HG03108 (cell line): ENCODE measurements around the gene ZNF329.
"Not testable (repeated sequence)": the region's sequence is repeated elsewhere in the genome, so short reads cannot be mapped to it uniquely, and the experiment has no call there.

Experiments used
- ATAC-seq: cut with Tn5 transposase; IDR thresholded peaks from one replicate; pipeline ENCODE4 v1.9.1; 2021; ENCODE audit warnings: moderate library complexity; ENCODE audit not compliant: unreplicated experiment

ZNF329 gene

DNA sequence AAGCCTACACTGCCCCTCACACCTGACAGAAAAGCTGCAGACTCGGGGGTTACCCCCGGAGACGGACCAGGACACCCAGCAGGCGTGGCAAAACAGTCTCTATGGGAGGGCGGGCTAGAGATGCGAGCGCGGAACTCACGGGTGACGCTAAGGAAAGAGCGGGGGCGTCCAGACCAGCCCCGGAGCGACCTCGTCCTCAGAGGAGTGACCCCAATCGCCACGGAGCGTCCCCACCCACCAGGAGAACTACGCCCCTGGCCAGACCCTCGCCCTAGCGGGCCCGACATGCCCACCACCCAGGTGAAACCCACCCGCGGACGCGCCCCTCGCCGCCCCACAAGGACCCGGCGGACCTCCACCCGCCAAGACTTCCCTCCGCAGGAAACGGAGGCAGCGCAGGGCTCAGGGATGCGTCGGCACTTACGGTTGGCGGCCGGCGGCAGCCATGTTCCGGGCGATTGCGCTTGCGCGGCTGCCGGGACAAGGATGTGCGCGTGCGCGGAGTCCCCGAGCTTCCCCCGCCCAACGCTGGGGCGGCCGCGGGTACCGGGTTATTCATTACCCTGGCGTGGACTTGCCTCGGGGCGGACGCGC lies at the start of gene ZNF329:
Gene ZNF329, minus strand, starts transcription at position 462 of the 594 bp plus-strand sequence. CDS start 21,286 bp downstream, outside the sequence.
- ATAC-seq, result peak; percentile 54

DNA sequence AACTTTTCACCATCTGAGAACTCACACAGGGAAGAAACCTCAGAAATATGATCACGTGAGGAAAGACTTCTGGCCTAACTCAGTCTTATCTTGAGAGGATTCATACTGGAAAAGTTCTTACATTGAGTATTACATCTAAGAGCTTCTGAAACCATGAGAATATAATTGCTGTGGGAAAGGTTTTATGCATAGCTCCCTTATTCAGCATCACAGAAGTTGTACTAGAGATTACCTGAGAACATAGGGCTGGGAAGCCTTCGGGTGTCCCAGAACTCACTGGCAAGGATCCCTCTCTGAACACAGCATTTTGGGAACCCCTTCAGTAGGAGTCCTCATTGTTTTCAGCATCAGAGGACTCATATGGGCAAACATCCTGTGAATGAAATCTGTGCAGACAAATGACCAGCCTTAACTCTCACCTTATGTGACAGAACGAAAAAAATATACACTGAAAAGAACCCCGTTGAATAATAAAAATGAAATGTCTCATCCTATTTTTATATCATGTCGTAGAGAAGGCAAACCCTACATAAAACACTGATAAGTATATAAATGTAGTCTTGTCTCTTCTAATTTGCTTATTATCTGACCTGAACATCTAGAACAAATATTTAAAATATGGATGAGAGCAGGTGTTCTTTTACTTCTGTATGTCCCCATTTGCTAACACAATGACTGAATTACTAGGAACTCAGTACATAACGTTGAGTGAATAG lies 46.5 kb upstream of the ZNF329 start:
- ATAC-seq, result no peak

DNA sequence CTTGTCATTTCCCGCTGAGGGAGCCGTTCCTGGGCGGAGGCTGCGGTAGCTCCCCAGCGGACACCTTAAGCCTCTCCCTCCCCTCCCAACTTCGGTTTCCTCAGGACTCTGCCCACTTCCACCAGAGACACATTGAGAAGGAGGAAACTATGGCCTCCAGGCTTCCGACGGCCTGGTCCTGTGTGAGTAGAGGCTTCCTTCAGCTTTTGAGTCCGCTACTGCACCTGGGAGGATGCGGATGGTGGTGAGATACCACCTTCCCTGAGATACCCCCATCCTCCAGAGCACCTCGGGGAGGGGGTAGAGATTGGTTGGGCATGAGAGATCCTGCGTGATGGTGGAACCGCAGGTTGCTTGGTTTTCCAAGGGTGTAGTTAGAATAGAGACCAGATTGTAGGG lies 33.2 kb upstream of the ZNF329 start:
- no peak for ATAC-seq

DNA sequence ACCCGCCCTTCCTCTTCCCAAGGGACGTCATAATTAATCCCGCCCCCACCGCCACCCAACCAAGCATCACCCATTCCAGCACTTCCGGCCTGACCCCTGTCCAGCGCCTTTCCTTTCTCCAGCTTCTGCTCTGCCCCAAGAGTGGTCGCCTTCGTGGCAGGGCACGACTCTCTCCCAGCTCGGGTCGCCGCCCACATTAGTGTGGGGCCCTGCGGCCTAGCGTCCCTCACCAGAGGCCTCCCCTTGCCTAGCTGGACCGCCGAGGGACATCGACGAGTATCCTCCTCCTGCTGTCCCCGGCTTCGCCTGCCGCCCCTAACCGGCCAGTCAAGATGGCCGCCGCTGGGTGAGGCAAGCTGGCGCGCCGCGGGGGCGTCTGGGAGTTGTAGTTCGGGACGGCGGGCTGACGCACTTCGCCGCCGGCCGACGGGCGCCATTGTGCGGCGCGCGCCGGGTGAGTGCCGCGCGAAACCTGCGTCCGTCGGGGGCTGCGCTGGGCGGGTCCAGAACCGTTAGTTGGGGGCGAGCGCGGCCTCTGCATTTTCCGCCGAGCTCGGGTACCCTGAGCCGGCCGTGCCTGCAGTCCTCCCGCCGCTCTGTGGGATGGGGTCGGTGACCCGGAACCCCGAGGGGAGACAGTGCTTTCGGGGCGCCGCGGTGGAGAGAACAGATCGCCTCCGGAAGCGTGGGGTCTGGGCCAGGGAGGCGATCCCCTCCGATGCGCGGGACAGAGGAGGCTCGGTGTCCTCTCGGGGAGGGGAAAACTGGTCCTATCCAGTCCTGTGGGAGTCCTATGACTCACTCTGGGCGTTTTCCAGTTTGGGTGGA lies 32.6 kb upstream of the ZNF329 start, which contains the start of gene ZNF274:
Gene ZNF274, plus strand, starts transcription at position 73 of the 828 bp plus-strand sequence. CDS start 905 bp downstream, outside the sequence.
- ATAC-seq, result peak; percentile 87

DNA sequence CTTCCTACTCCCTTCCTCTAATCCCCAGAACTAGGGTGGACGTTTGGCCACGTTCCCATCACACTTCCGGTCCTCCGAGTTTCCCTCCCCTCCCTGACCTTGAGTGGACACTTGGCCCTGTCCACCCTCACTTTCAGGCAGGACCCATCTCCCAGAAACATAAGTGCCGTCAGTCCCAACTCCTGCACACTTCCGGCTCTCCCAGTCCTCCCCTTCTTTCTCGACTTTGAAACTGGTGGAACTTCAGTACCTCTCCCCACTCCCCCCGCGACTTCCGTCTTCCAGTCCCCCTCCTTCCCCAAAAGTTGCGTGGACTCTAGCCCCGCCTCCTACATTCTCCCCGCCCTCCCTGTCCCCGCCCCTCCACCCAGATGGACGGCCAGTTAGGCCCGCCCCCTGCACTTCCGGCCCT lies 32.0 kb upstream of the ZNF329 start:
- ATAC-seq, result no peak

DNA sequence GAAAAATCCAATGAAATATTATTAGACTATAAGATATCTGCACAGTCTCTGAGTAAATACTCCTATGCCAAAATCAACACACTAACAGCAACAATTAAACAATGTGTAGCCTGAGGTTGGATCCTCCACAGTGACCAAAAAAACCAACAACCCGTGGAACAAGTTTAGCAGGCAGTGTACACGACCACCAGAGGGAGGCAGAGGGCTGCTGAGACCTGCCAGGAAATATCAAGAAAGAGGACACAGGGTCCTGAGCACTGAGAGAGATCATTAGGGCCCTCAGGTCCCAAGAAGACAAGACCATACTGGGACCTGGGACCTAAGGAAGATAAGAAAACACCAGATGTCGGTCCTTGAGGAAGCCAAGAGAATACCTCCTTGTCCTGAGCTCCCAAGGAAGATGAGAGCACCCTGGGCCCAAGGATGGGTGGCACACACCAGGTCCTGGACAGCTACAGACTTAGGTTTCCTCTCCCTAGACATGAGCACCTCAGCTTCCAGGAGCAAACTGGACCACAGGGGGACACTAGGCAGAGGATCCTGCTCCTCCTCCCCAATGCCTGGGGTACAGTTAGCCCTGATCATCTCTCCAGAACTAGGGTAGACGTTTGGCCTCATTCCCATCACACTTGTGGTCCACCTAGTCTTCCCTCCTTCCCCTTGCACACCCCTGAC lies 31.4 kb upstream of the ZNF329 start:
- no peak for ATAC-seq

DNA sequence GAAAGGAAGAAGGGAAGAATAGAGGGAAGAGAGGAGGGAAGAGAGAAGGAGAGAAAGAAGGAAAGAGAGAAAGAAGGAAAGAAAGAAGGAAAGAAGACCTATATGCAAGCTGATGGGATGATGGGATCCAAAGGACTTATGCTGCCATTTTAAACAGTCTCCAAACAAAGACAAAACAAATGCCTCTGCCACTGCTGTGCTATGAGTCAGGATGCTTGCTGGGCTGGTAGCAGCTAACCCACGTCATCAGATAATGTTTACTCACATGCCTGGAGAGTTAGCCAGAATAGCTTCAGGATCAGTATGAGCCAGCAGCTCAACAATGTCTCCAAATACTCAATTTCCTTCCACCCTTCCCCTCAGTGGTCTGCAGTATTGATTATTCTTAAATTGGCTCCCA lies 20.3 kb upstream of the ZNF329 start:
- no peak for ATAC-seq

DNA sequence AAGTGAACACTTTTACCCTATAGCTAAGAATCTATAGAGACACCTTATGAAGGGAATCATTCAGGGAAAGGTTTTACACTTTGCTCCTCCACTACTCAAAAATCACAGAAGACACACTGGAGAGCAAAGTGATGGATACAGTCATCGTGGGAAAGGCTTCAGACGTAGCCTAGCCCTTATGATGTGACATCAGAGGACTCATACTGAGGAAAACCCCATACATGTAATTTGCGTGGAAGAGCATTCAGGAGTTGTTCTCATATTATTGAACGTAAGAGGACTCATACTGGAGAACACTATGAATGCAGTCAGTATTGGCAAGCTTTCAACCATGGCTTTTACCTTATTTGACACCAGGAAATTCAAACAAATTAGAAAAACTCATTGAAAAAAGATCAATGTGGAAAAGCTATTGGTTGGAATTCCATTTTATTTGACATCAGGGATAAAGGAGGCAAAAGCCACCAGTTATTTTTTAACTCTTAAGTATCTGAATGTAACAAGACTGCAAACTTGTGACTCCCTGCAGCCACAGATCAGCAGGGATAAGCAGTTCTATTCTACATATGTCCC lies 16.2 kb upstream of the ZNF329 start:
- no peak for ATAC-seq

DNA sequence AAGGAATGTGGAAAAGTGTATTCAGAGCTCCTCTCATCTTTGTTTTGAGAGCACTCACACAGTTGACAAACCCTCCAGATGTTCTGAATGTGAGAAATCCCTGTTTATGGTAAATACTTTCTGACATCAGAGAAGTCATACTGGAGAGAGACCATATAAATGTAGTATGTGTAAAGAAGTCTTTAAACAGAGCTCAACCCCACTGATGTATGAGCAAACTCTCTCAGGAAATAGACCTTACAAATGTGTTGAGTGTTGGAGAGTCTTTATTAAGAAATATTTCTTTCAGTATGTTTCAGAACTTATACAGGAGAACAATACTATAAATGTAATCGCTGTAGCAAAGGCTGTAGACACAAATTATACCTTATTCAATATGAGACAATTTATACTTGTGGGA lies 15.7 kb upstream of the ZNF329 start:
- no peak for ATAC-seq

DNA sequence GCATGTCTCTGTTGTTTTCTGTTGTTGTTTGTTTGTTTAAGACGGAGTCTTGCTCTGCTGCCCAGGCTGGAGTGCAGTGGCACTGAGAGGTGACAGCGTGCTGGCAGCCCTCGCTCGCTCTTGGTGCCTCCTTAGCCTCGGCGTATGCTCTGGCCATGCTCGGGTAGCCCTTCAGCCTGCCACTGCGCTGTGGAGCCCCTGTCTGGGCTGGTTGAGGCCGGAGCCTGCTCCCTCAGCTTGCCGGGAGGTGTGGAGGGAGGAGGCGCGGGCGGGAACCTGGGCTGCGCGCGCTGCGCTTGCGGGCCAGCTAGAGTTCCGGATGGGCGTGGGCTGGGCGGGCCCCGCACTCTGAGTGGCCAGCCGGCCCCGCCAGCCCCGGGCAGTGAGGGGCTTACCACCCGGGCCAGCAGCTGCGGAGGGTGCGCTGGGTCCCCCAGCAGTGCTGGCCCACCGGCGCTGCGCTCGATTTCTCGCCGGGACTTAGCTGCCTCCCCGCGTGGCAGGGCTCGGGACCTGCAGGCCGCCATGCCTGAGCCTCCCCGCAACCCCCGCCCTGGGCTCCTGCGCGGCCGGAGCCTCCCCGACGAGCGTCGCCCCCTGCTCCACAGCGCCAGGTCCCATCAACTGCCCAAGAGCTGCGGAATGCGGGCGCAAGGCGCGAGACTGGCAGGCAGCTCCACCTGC lies 6.6 kb upstream of the ZNF329 start:
- ATAC-seq, result no peak

DNA sequence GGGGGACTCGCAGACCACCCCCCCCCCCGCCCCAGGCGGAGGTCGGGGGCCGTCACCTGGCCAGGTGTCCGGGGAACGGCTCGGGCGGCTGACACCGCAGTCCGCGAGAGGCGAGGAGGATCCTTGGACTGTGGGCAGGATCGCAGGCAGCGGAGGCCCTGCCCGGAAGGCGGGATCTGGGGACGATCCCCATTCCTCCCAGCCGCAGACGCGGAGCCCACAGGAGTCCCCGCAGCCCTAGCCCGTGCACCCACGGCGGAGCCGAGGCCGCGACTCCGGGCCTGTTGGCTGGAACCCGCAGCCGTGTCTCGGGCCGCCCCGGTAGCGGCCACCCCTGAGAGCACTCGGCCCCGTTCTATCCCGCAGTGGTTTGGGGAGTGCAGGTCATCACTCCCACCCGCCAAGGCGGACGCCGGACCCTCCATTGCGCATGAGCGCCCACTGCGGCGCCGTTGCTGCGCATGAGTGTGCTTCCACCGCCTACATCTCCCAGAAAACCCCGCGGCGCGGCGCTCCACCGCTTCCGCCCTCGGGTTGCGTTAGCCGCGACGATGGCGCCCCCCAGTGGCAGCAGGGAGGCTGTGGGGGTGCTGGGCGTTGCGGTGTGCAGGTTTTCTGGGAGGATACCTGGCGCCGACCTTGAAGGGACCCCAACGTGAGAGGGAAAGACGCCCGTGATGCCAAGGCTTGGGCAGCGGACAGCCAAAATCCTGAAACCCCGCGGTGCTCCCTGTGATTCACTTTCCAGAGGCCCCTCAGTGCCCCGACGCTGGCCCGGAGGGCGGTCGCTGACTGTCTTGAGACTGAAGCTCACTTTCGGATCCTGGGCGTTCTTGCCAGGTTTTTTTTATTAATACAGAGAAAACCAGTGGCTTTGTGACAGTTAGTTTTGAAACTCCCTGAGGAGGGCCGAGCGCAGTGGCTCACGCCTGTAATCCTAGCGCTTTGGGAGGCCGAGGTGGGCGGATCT lies 4.4 kb upstream of the ZNF329 start:
- peak; percentile 70 for ATAC-seq

DNA sequence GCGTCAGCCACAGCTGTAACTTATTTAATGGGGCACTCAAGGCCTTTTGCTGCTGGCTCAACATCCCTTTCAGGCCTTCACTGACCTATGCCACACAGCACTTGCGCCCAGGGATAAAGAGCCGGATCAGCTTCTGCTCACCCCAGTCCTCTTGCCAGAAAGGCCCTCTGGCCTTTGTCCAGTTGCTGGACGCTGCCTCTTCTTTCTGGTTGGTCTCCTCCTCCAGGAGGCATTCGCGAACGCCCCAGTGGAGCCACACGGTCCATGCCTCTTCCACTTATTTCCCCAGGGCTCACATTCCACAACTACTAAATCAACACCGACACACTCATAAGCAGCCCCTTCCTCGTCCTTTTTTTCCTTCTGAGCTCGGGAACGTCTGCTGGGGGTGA lies 3.7 kb upstream of the ZNF329 start:
- no peak for ATAC-seq

DNA sequence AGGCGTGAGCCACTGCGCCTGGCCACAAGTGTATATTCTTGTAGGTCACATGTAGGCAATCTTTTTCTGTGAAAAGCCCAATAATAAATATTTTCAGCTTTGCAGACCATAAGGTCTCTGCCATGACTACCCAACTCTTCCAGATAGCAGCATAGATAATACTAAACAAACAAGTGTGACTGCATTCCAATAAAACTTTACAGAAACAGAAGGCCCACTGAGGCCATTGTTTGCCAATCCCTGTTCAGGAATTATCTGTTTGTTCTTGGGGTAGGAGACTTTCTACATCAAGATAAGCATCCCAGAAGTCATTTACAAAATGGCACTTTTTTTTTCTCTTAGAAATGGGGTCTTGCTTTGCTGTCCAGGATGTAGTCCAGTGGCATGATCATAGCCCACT lies 2.8 kb upstream of the ZNF329 start:
- no peak for ATAC-seq

DNA sequence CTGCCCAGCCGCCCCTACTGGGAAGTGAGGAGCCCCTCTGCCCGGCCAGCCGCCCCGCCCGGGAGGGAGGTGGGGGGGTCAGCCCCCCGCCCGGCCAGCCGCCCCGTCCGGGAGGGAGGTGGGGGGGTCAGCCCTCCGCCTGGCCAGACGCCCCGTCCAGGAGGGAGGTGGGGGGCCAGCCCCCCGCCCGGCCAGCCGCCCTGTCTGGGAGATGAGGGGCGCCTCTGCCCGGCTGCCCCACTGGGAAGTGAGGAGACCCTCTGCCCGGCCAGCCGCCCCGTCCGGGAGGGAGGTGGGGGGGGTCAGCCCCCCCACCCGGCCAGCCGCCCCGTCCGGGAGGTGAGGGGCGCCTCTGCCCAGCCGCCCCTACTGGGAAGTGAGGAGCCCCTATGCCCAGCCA lies 3.1 kb downstream of the ZNF329 start:
- not testable (repeated sequence) for ATAC-seq

DNA sequence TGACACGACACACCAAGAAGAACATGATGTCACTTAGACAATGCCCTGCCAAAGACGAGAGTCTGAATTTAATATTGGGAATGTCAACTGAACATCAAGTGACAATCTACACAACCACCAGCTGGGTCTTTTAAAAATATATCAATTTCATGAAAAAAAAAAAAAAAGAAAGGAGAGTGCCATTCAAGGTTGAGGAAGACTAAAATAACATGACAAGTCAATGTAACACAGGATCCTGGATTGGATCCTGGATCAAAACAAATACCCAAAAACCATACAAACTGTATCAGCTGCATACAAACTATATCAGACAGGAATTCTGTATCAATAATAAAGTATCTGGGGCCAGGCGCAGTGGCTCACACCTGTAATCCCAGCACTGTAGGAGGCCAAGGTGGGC lies 4.7 kb downstream of the ZNF329 start:
- no peak for ATAC-seq

DNA sequence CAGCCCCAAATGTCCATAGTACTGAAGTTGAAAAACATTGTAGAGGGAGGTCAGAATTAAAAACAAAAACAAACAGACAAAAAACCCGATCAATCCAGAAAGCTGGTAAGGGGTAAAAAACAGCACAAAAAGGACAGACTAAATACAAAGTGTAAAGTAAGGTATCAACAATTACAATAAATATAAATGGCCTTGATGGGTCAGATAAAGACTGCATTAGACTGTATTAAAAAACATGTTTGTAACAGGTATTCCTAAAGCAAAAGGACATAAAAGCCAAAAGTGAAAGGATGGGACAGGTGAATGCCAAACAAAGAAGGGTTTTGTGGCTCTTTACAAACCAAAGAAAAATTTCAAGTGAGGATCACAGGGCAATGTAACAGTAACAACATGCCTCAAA lies 16.3 kb downstream of the ZNF329 start:
- ATAC-seq, result no peak

DNA sequence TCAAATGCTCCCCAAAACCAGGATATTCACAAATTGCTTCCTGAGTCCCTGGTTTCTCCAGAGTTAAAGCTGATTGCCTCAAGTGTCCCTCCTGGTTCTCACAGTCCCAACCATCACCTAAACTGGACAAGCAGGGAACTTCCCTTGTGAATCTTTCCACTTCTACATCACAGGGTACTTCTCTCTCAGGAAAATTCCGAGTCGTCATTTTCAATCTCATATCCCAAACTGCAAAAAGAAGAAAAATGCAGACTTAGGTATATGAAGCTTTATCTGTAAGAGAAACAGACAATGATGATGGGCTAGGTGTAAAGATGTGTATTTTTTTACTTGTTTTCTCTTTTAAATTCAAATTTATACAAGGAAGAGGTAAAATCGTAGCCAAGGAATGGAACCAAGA lies 21.3 kb downstream of the ZNF329 start:
- ATAC-seq, result no peak

DNA sequence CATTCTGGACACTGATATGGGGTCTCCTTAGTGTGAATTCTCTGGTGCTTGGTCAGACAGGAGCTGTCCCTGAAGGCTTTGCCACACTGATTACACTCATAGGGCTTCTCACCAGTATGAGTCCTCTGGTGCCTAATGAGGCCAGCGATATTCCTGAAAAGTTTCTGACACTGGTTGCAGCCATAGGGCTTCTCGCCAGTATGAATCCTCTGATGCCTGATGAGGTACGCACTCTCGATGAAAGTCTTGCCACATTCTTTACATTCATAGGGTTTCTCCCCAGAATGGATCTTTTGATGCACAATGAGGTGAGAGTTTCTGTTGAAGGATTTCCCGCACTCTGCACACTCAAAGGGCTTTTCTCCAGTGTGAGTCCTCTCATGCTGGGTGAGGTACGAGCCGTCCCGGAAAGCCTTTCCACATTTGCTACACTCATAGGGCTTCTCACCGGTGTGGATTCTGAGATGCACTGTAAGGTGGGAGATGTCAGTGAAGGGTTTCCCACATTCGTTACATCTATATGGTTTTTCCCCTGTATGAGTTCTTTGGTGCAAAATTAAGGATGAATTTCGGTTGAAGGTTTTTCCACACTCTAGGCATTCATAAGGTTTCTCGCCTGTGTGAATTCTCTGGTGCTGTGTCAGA lies 22.4 kb downstream of the ZNF329 start:
- no peak for ATAC-seq

DNA sequence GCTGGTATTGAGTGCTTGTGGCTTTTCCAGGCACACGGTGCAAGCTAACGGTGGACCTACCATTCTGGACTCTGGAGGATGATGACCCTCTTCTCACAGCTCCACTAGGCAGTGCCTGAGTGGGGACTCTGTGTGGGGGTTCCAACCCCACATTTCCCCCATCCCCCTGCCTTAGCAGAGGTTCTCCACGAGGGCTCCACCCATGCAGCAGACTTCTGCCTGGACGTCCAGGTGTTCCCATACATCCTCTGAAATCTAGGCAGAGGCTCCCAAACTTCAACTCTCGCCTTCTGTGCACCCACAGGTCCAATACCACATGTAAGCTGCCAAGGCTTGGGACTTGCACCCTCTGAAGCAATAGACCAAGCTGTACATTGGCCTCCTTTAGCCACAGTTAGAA lies 27.2 kb downstream of the ZNF329 start:
- no peak for ATAC-seq
